IgD-negative memory B cell (primary cell): ENCODE data around the gene MRTO4. TPM values are rescaled to one million over a fixed set of nuclear protein-coding genes. Genes with fewer than 3 reads are reported as not detected.
"Not testable (repeated sequence)": the region's sequence is repeated elsewhere in the genome, so short reads cannot be mapped to it uniquely, and the experiment has no call there.

ENCODE experiments used
- H3K27ac Mint-ChIP-seq, 3 donors: one replicate each; pipeline ENCODE4 v1.8.0; 2020 to 2022; ENCODE audit warnings: mild to moderate bottlenecking in 3 of 3, mixed read lengths in 3 of 3, moderate library complexity in 1 of 3
- H3K27me3 Mint-ChIP-seq: one replicate; pipeline ENCODE4 v1.8.0; 2021; ENCODE audit warnings: mixed read lengths
- H3K36me3 Mint-ChIP-seq: one replicate; pipeline ENCODE4 v1.8.0; 2020; ENCODE audit warnings: mild to moderate bottlenecking, mixed read lengths
- H3K4me1 Mint-ChIP-seq, 3 donors: one replicate each; pipeline ENCODE4 v1.8.0; 2020 to 2022; ENCODE audit warnings: mixed read lengths in 3 of 3, mild to moderate bottlenecking in 1 of 3
- H3K4me3 Mint-ChIP-seq, 4 donors: one replicate each; pipeline ENCODE4 v1.8.0; 2020 to 2022; ENCODE audit warnings: mild to moderate bottlenecking in 4 of 4, mixed read lengths in 4 of 4, moderate library complexity in 3 of 4
- H3K9me3 Mint-ChIP-seq, 3 donors: one replicate each; pipeline ENCODE4 v1.8.0; 2020 to 2021; ENCODE audit warnings: mixed read lengths in 3 of 3, mild to moderate bottlenecking in 1 of 3
- polyA plus RNA-seq: library from polyadenylated mRNA; unstranded; fragments of 300-500 nt; fragmentation: Illumina TruSeq; gene quantifications from one replicate; pipeline ENCODE4 v1.2.3, GENCODE V29; 2021

Gene MRTO4
- polyA plus RNA-seq, 1 donor from 2014 or later, result 34.9 TPM

DNA sequence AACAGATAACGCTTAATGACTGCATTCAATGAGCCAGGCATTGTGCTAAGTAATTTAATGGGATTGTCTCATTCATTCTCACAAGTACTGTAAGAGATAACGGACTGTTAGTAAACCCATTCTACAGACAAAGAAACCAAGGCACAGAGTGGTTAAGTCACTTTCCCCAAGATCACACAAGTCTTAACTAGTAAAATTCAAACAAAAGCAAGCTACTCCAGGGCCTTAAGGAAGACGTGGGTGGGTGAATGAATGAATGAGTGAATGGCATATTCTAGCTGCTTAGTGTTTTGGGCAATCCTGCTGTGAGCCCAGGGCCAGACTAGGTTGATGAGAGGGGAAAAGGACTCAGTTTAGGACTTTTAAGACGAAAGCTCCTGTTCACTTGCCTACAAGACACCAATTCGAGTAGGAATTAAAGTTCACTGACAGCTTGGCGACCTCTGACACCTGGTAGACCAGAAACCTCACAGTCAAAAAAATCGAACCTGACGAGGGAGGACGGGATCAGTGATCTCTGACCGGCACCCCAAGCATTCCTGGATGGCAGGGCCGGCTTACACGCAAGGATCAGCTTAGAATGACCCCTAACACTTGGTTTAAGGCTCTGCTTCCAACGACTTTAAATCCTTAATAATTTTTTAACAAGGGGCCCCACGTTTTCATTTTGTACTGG, 838 bp upstream of the MRTO4 start:
- Mint-ChIP-seq H3K27ac (peak overlapping the region; percentile 90 to 96 (median 95)), H3K4me3 (peak overlapping the region; percentile 93 to 99 (median 98)), H3K36me3 (peaks cover 2% of the 10 kb centered on the region), H3K9me3 (no peaks in the 10 kb centered on the region), H3K27me3 (no peaks in the 10 kb centered on the region), H3K4me1 (peaks cover 17 to 28% (median 24%) of the 10 kb centered on the region in 3 donors)

DNA sequence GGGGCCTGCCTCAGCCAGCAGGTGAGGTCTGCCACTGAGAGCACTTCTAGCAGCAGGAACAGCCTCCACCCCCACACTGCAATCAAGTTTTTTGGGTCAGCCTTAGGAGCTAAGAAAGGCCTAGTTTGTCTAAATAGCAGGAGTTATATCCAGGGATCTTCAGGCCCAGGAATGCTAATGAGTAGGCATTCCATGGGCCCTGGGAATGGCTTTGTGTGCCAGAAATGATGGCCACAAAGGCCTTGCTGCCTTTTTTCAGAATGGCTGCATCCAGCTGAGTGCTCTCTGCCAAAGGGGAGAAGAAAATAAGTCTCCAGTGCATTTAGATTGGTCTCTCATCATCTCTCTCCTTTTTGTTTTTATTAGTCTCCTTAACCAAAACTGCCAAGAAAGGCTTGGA, 2.8 kb downstream of the MRTO4 start:
- no peaks in the 10 kb centered on the region for H3K9me3 Mint-ChIP-seq
- no peak overlapping the region for H3K27ac Mint-ChIP-seq
- peaks cover 17 to 28% (median 20%) of the 10 kb centered on the region in 3 donors for H3K4me1 Mint-ChIP-seq
- H3K27me3 Mint-ChIP-seq, result no peaks in the 10 kb centered on the region
- H3K4me3 Mint-ChIP-seq, result peak overlapping the region in 1 of 4 donors; percentile 40
- peaks cover 2% of the 10 kb centered on the region for H3K36me3 Mint-ChIP-seq

DNA sequence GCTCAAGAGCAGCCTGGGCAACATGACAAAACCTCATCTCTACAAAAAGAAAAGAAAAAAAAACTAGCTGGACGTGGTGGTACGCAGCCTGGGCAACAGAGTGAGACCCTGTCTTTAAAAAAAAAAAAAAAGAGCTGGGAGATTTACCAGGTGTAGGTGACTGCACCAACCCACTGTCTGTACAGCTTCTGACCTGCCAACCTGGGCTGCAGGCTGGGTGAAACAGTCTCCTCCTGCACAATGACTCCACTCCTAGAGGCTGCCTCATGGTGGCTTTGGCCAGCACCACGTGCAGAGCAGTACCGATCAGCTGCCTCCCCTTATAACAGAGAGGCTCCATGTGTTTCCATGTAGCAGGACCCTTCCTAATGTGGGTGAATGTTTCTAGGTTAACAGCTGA, 3.7 kb downstream of the MRTO4 start:
- Mint-ChIP-seq H3K27ac (peak overlapping the region in 1 of 3 donors; percentile 46), H3K36me3 (peaks cover 2% of the 10 kb centered on the region), H3K4me3 (no peak overlapping the region), H3K9me3 (no peaks in the 10 kb centered on the region), H3K27me3 (no peaks in the 10 kb centered on the region), H3K4me1 (peaks cover 16 to 26% (median 18%) of the 10 kb centered on the region in 3 donors)

DNA sequence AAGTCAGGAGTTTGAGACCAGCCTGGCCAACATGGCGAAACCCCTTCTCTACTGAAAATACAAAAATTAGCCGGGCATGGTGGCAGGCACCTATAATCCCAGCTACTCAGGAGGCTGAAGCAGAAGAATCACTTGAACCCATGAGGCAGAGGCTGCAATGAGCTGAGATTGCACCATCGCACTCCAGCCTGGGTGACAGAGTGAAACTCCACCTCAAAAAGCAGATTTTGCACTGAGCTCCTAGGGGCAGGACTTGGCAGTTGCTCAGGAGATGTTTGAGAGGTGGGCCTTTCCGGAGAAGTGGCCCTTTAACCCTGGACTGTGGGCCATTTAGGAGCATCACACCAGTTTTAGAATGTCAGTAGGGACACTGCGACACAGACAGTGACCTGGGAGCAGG, 4.7 kb downstream of the MRTO4 start:
- not testable (repeated sequence) for H3K27me3 Mint-ChIP-seq, H3K9me3 Mint-ChIP-seq, H3K4me3 Mint-ChIP-seq, H3K27ac Mint-ChIP-seq, H3K36me3 Mint-ChIP-seq
- peaks cover 9 to 19% (median 10%) of the 10 kb centered on the region in 3 donors for H3K4me1 Mint-ChIP-seq

DNA sequence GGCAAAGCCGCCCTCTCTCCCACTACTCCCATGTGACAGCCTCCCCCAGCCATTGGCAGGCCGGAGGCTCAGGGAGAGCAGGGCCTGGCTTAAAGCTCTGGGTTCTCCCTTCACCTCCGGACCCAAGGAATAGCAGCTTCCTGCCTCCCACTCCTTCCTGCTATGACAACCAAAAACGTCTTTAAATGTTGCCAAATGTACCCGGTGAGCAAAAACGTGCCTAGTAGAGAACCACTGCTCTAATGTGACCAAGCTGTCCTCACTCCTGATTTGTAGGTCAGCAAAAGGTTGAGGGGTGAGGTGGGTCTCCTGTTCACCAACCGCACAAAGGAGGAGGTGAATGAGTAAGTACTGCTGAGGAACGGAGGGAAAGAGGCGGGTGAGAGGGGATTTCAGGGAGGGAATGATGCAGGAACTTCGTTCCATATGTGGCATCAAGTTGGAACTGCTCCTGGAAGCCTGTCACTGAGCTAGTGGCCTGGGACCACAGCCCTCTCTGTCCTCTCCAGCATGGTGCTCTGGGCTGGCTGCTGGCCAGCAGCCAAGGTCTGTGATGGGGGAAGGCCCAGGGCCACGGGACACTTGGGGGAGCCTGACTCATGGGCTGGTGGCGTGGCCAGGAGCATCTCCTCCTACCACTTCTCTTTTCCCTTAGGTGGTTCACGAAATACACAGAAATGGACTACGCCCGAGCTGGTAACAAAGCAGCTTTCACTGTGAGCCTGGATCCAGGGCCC, 5.7 kb downstream of the MRTO4 start:
- Mint-ChIP-seq H3K27me3 (no peaks in the 10 kb centered on the region), H3K4me3 (no peak overlapping the region), H3K4me1 (peaks cover 9 to 12% (median 10%) of the 10 kb centered on the region in 3 donors), H3K9me3 (no peaks in the 10 kb centered on the region), H3K36me3 (peaks cover 2% of the 10 kb centered on the region), H3K27ac (no peak overlapping the region)

DNA sequence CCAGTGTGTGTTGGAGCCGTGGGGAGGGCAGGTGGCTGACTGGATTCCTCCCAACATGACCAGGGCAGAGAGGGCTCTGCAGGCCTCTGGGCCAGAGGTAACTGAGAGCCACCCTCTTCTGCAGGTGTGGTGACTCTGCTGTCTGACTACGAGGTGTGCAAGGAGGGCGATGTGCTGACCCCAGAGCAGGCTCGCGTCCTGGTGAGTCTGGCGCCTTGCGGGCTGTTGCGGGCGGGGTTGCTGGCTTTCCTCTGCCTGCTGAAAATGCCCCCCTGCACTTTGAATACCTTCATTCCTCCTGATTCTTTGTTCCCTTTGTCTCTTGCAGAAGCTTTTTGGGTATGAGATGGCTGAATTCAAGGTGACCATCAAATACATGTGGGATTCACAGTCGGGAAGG, 6.7 kb downstream of the MRTO4 start:
- H3K9me3 Mint-ChIP-seq, result no peaks in the 10 kb centered on the region
- no peak overlapping the region for H3K27ac Mint-ChIP-seq
- no peak overlapping the region for H3K4me3 Mint-ChIP-seq
- H3K27me3 Mint-ChIP-seq, result no peaks in the 10 kb centered on the region
- peaks cover 3 to 6% (median 4%) of the 10 kb centered on the region in 3 donors for H3K4me1 Mint-ChIP-seq
- peaks cover under 1% of the 10 kb centered on the region for H3K36me3 Mint-ChIP-seq

DNA sequence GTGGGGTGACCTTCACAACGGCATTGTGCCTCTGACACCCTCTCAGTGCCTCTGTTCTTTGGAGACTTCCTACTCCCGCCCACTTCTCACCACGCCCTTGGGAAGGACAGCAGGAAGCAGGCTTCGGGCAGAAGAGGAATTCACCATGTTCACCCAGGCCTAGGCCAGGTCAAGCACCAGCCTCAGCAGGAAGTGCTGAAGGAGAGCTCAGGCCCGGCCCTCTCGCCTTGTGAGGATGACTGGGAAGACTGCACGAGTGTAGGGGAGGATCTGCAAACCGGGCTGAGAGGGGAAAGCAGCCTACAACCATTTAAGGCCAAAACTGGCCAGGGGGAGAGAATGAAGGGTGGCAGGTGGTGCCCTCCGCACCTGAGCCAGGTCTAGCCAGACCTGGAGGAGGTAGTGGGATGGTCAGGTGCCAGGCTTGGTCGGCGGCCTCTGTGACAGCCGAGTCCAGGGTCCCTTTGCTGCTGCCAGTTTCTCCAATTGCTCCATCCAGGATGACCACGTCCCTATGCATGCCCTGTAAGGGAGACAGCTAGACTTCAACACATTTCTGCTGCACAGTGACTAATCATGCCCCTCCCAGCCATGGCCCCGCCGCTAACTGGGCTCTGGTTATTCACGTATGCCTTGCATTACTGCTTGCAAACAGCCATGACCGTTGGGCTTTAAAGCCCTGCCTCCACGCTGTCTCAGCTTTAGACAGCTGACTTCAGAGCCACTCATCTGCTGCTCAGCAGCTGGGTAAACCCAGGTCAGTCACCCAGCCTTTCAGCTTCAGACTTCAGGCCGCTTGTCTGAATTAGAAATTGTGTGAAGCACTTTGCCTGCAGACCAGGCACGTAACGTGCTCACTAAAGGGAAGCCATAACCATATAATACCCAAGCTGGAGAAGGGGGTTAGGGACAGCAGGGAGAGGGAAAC, 8.9 kb downstream of the MRTO4 start:
- Mint-ChIP-seq H3K4me3 (no peak overlapping the region), H3K27ac (no peak overlapping the region), H3K36me3 (no peaks in the 10 kb centered on the region)

DNA sequence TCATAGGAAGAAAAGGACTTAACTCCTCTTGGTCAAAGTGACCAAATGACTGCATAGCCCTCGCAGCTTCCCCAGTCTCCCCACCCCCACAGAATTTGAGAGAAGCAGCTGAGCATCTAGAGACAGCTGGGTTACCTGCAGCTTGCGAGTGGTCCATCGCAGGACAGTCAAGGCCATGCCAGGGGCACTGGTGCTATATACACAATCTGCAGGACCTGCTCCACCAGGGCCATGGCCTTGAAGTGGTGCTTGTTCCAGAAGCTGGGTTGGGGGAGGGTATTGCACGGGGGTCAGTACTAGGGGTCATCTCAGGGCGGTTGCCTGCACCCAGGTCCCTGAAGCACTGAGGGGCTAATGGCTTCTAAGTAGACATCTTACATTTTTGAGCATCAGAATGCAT, 10.4 kb downstream of the MRTO4 start:
- Mint-ChIP-seq H3K4me3 (no peak overlapping the region), H3K9me3 (no peaks in the 10 kb centered on the region), H3K4me1 (peaks cover 0 to 2% (median 0%) of the 10 kb centered on the region in 3 donors), H3K27ac (peak overlapping the region in 1 of 3 donors; percentile 82), H3K36me3 (no peaks in the 10 kb centered on the region), H3K27me3 (no peaks in the 10 kb centered on the region)

More for the DNA sequence above, 8.9 kb downstream of the MRTO4 start:
- Mint-ChIP-seq H3K27me3 (no peaks in the 10 kb centered on the region), H3K4me1 (peaks cover 0 to 2% (median 0%) of the 10 kb centered on the region in 3 donors), H3K9me3 (no peaks in the 10 kb centered on the region)

DNA sequence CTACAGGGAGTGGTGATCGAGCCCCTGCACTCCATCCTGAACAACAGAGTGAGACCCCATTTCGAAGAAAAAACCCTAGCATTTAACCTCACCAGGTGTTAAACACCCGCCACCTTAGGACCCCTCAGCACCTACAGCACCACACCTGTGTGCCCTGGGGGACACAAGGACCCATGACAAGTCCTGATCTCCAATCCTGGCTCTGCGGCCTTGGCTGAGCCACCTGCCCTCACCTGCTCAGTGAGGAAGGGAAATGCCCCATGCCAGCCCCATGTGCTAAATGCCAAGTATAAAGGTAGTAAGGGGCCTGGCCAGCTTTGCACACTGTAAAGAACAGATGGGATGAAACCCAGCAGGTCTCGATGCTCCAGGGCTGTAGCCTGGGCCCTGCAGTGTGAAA, 11.1 kb downstream of the MRTO4 start:
- Mint-ChIP-seq H3K27me3 (no peaks in the 10 kb centered on the region), H3K9me3 (no peaks in the 10 kb centered on the region), H3K27ac (no peak overlapping the region), H3K4me1 (peaks cover 0 to 2% (median 0%) of the 10 kb centered on the region in 3 donors), H3K36me3 (no peaks in the 10 kb centered on the region), H3K4me3 (no peak overlapping the region)

DNA sequence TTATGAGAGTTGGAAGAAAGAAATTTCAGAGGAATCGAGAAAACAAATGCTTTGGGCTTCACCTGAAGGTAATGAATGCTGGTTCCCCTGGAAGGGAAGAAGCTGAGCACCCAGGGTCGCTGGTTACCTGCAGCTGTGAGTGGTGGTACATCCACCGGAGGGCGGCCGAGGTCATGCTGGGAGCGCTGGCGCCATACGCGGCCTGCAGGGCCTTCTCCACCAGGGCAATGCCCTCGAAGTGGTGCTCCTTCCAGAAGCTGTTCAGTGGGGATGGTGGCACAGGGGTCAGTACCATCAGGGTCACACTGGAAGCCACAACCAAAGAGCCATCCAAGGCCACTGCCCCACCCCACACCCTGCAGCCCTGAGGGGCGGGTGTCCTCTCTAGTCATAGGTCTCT, 16.8 kb downstream of the MRTO4 start:
- H3K9me3 Mint-ChIP-seq, result no peaks in the 10 kb centered on the region
- H3K27ac Mint-ChIP-seq, result no peak overlapping the region

DNA sequence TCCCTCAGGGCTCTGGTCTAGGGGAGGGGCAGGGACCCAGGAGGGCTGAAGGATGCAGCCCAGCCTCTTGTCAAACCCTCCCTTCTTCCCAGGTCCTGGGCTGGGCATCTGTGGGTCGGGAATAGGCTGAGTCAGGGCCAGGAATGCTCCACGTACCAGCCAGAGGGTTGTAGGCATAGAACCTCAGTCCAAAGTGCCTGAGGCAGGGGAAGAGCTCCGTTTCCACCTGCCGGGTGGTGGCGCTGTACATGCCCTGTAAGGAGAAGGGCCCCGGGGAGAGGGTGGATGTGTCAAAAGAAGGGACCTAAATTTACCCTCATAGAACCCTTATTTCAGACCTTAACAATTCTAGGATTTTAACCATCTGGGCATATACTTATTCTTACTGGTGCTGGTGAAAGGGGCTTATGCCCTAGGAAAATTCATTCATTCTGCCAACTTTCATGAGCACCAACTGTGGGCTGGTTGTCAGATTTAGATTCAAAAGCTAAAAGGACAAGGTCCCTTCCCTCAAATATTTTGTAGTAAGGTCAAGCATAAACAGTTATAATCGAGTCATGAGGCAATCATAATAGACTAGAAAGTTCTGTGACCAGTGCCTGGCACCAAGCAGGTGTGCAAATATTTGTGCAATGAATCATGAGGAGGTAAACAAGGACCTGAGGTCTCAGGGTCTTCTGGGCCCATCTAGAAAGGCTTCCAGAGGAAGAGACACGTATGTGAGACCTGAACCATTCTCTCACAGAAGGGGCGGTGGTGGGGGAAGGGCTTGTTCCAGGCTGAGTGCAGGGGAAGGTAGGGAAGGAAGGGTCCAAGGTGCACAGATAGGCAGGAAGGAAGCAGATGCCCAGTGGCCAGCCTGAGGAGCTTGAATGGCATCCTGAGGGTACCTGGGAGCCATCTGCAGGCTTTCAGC, 18.1 kb downstream of the MRTO4 start:
- not testable (repeated sequence) for H3K4me3 Mint-ChIP-seq, H3K9me3 Mint-ChIP-seq, H3K4me1 Mint-ChIP-seq, H3K36me3 Mint-ChIP-seq, H3K27ac Mint-ChIP-seq
- peaks cover 12% of the 10 kb centered on the region for H3K27me3 Mint-ChIP-seq

More for the DNA sequence above, 16.8 kb downstream of the MRTO4 start:
- H3K36me3 Mint-ChIP-seq, result peaks cover 2% of the 10 kb centered on the region
- peaks cover 9% of the 10 kb centered on the region for H3K27me3 Mint-ChIP-seq
- H3K4me1 Mint-ChIP-seq, result no peaks in the 10 kb centered on the region
- H3K4me3 Mint-ChIP-seq, result no peak overlapping the region

DNA sequence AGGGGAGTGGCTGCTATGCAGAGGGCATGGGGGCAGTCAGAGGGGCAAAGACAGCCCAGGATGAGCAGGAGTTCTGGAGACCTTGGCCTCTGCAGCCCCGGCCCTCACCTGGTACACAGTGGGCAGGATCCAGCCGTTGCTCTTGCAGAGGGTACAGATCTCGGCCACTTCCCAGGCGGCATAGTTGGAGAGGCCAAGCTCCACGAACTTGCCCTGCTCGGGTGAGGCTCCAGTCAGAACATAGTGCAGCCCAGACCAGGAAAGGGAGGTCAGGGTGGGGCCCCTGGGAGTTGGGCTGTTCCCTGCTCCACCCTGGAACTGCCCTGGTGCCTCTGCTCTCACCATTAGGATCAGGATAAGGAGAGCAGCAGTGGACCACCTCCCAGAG, 18.7 kb downstream of the MRTO4 start:
- H3K27me3 Mint-ChIP-seq, result peaks cover 12% of the 10 kb centered on the region
- not testable (repeated sequence) for H3K36me3 Mint-ChIP-seq, H3K27ac Mint-ChIP-seq

DNA sequence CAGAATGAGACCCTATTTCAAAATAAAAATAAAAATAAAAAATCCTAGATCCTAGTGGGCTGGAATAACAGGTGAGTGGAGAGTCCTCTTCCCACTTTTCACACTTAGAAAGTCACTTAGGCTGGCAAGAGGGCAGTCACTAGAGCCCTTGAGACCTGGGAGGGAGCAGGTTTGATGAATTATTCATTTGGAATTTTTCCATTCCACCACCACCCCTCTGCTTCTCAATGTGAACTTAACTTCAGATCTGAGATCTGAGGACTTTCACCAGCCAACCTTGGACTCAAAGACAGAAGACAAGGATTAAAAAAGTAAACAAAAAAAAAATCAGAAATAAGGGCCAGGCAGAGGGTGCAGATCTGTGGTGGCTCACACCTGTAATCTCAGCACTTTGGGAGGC, 20.5 kb downstream of the MRTO4 start:
- no peak overlapping the region for H3K4me3 Mint-ChIP-seq
- H3K9me3 Mint-ChIP-seq, result peaks cover 0 to 4% (median 0%) of the 10 kb centered on the region in 3 donors
- H3K36me3 Mint-ChIP-seq, result peaks cover 6% of the 10 kb centered on the region
- H3K27ac Mint-ChIP-seq, result no peak overlapping the region
- H3K27me3 Mint-ChIP-seq, result peaks cover 12% of the 10 kb centered on the region
- no peaks in the 10 kb centered on the region for H3K4me1 Mint-ChIP-seq

More for the DNA sequence above, 18.7 kb downstream of the MRTO4 start:
- H3K9me3 Mint-ChIP-seq, H3K4me1 Mint-ChIP-seq, H3K4me3 Mint-ChIP-seq: not testable (repeated sequence)
